MM.1S (cell line): ENCODE data around the gene RECQL5.

Experiments used
- DNase-seq: peaks from one replicate; pipeline ENCODE4 v3.0.0-alpha.2; 2015
- H2AFZ ChIP-seq: fragments of 300-600 bp; sonication (generic); 2 replicates; pipeline ENCODE4 v1.6.0; 2016; ENCODE audit warnings: antibody characterized with exemption, low read length
- H3F3A ChIP-seq: fragments of 300-600 bp; sonication (generic); 2 replicates; pipeline ENCODE4 v1.6.1; 2016; ENCODE audit warnings: mild to moderate bottlenecking, antibody characterized with exemption, low read length, moderate library complexity, mixed read lengths; ENCODE audit not compliant: insufficient read depth
- H3K27ac ChIP-seq: fragments of 300-600 bp; sonication (generic); 2 replicates; pipeline ENCODE4 v1.5.1; 2016; ENCODE audit warnings: mild to moderate bottlenecking, low read length
- H3K27me3 ChIP-seq: fragments of 300-600 bp; sonication (generic); replicated peaks from 2 replicates; pipeline ENCODE4 v1.6.0; 2016; ENCODE audit warnings: low read length; ENCODE audit not compliant: insufficient read depth
- H3K36me3 ChIP-seq: fragments of 300-600 bp; sonication (generic); replicated peaks from 2 replicates; pipeline ENCODE4 v1.6.1; 2016; ENCODE audit warnings: mild to moderate bottlenecking, low read length, mixed read lengths; ENCODE audit not compliant: insufficient read depth
- H3K4me1 ChIP-seq: fragments of 300-600 bp; sonication (generic); 2 replicates; pipeline ENCODE4 v1.6.1; 2016; ENCODE audit warnings: low read length, mixed read lengths
- H3K4me2 ChIP-seq: fragments of 300-600 bp; sonication (generic); 2 replicates; pipeline ENCODE4 v1.6.0; 2016; ENCODE audit warnings: low read depth, low read length
- H3K4me3 ChIP-seq: fragments of 300-600 bp; sonication (generic); 2 replicates; pipeline ENCODE4 v1.5.1; 2016; ENCODE audit warnings: low read length, mixed read lengths
- H3K79me2 ChIP-seq: fragments of 300-600 bp; sonication (generic); 2 replicates; pipeline ENCODE4 v1.6.1; 2016; ENCODE audit warnings: mixed run types, low read length, mixed read lengths
- H3K9ac ChIP-seq: fragments of 300-600 bp; sonication (generic); 2 replicates; pipeline ENCODE4 v1.6.1; 2016; ENCODE audit warnings: low read length, mixed read lengths
- H3K9me2 ChIP-seq: fragments of 300-600 bp; sonication (generic); replicated peaks from 2 replicates; pipeline ENCODE4 v1.6.1; 2016; ENCODE audit warnings: mild to moderate bottlenecking, low read length, mixed read lengths; ENCODE audit not compliant: insufficient read depth
- H3K9me3 ChIP-seq: fragments of 300-600 bp; sonication (generic); replicated peaks from 2 replicates; pipeline ENCODE4 v1.6.1; 2016; ENCODE audit warnings: mild to moderate bottlenecking, low read length, mixed read lengths; ENCODE audit not compliant: insufficient read depth
- H4K20me1 ChIP-seq: fragments of 300-600 bp; sonication (generic); 2 replicates; pipeline ENCODE4 v1.6.1; 2016; ENCODE audit warnings: mild to moderate bottlenecking, low read length, moderate library complexity, mixed read lengths; ENCODE audit not compliant: insufficient read depth
- EZH2 ChIP-seq: fragments of 300-600 bp; sonication (generic); optimal IDR thresholded peaks from 2 replicates; pipeline ENCODE3; 2017; ENCODE audit warnings: low read depth, mild to moderate bottlenecking, antibody characterized with exemption, low read length, mixed read lengths
- EZH2phosphoT487 ChIP-seq: fragments of 300-600 bp; sonication (generic); IDR thresholded peaks from 2 replicates; pipeline ENCODE4 v1.6.1; 2018; ENCODE audit warnings: antibody characterized with exemption, low read length
- TF ChIP-seq, protein P1 (sequence below): fragments of 300-600 bp; sonication (generic); IDR thresholded peaks from 2 replicates; pipeline ENCODE4 v1.5.1; 2016; ENCODE audit warnings: antibody characterized with exemption, low read length, mixed read lengths

Gene RECQL5

GRCh38 chr17:75688209-75688825 lies 21.4 kb upstream of the RECQL5 start:
- H3F3A ChIP-seq: peaks cover 32% of the 10 kb centered on the region
- H3K4me1 ChIP-seq: peaks cover 41% of the 10 kb centered on the region
- TF ChIP-seq EZH2phosphoT487: no peak
- TF ChIP-seq EZH2: no peak
- TF ChIP-seq, protein P1, sequence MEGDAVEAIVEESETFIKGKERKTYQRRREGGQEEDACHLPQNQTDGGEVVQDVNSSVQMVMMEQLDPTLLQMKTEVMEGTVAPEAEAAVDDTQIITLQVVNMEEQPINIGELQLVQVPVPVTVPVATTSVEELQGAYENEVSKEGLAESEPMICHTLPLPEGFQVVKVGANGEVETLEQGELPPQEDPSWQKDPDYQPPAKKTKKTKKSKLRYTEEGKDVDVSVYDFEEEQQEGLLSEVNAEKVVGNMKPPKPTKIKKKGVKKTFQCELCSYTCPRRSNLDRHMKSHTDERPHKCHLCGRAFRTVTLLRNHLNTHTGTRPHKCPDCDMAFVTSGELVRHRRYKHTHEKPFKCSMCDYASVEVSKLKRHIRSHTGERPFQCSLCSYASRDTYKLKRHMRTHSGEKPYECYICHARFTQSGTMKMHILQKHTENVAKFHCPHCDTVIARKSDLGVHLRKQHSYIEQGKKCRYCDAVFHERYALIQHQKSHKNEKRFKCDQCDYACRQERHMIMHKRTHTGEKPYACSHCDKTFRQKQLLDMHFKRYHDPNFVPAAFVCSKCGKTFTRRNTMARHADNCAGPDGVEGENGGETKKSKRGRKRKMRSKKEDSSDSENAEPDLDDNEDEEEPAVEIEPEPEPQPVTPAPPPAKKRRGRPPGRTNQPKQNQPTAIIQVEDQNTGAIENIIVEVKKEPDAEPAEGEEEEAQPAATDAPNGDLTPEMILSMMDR: no peak
- no peaks in the 10 kb centered on the region for H3K9me2 ChIP-seq
- H3K9me3 ChIP-seq: no peaks in the 10 kb centered on the region
- H3K27ac ChIP-seq: peak overlapping the region; percentile 87
- peak overlapping the region; percentile 59 for H3K9ac ChIP-seq
- DNase-seq: no peak
- no peaks in the 10 kb centered on the region for H3K36me3 ChIP-seq
- H4K20me1 ChIP-seq: no peaks in the 10 kb centered on the region
- peaks cover 86% of the 10 kb centered on the region for H3K79me2 ChIP-seq
- H3K4me2 ChIP-seq: peak overlapping the region; percentile 59
- no peak overlapping the region for H2AFZ ChIP-seq
- no peaks in the 10 kb centered on the region for H3K27me3 ChIP-seq
- H3K4me3 ChIP-seq: no peak overlapping the region

- Histone ChIP-seq H3K27me3 (no peaks in the 10 kb centered on the region), H3K9me3 (no peaks in the 10 kb centered on the region), H3K27ac (no peak overlapping the region), H3K4me3 (no peak overlapping the region), H3K9ac (no peak overlapping the region), H4K20me1 (no peaks in the 10 kb centered on the region), H3F3A (peaks cover 32% of the 10 kb centered on the region), H3K9me2 (no peaks in the 10 kb centered on the region), H3K4me1 (peaks cover 36% of the 10 kb centered on the region), H3K36me3 (no peaks in the 10 kb centered on the region), H2AFZ (no peak overlapping the region), H3K4me2 (no peak overlapping the region), H3K79me2 (peaks cover 78% of the 10 kb centered on the region)
- no peak for DNase-seq
- no peak for TF ChIP-seq EZH2phosphoT487
- TF ChIP-seq EZH2: no peak
- TF ChIP-seq, protein P1: no peak
Measured at GRCh38 chr17:75685499-75685898, 18.5 kb upstream of the RECQL5 start.

GRCh38 chr17:75684924-75685323 lies 18.0 kb upstream of the RECQL5 start:
- peaks cover 30% of the 10 kb centered on the region for H3F3A ChIP-seq
- H3K4me1 ChIP-seq: peaks cover 30% of the 10 kb centered on the region
- no peak for TF ChIP-seq EZH2
- TF ChIP-seq EZH2phosphoT487: no peak
- TF ChIP-seq, protein P1: no peak
- no peak overlapping the region for H2AFZ ChIP-seq
- no peaks in the 10 kb centered on the region for H3K36me3 ChIP-seq
- H3K79me2 ChIP-seq: peaks cover 78% of the 10 kb centered on the region
- no peak overlapping the region for H3K27ac ChIP-seq
- no peaks in the 10 kb centered on the region for H3K9me2 ChIP-seq
- no peak overlapping the region for H3K4me2 ChIP-seq
- no peak overlapping the region for H3K9ac ChIP-seq
- H4K20me1 ChIP-seq: no peaks in the 10 kb centered on the region
- no peaks in the 10 kb centered on the region for H3K27me3 ChIP-seq
- no peak overlapping the region for H3K4me3 ChIP-seq
- DNase-seq: no peak
- no peaks in the 10 kb centered on the region for H3K9me3 ChIP-seq
